Prostate gland (tissue), 2 donors: Measurements from ENCODE around the gene MYBPC3. TPM values are rescaled to one million over a fixed set of nuclear protein-coding genes. Genes with fewer than 3 reads are reported as not detected.

Experiments used
- DNase-seq: peaks from one replicate; pipeline ENCODE4 v3.0.0-alpha.2; 2019; ENCODE audit warnings: low spot score
- H3K27ac ChIP-seq, 2 donors: fragments of 200-600 bp; sonication (generic); 2 replicates each; pipeline ENCODE4 v1.5.1; 2017 to 2019
- H3K27me3 ChIP-seq: fragments of 200-600 bp; sonication (generic); replicated peaks from 2 replicates; pipeline ENCODE4 v1.5.1; 2019; ENCODE audit not compliant: insufficient read depth
- H3K36me3 ChIP-seq, 2 donors: fragments of 200-600 bp; sonication (generic); 1 replicate in 1 of 2; 2 replicates in 1 of 2; pipeline versions ENCODE4 v1.5.1 to v1.8.1; 2017 to 2019
- H3K4me1 ChIP-seq: fragments of 200-600 bp; sonication (generic); replicated peaks from 2 replicates; pipeline ENCODE4 v1.5.1; 2019
- H3K4me3 ChIP-seq, 2 donors: fragments of 200-600 bp; sonication (generic); 2 replicates each; pipeline ENCODE4 v1.5.1; 2017 to 2019
- H3K9me3 ChIP-seq: fragments of 200-600 bp; sonication (generic); 2 replicates; pipeline ENCODE4 v1.5.1; 2017
- POLR2A ChIP-seq: fragments of 450-650 bp; IDR thresholded peaks from one replicate; pipeline ENCODE4 v1.6.1; 2016; ENCODE audit warnings: antibody characterized with exemption, mild to moderate bottlenecking
- POLR2AphosphoS5 ChIP-seq: sonication (generic); formaldehyde crosslinking; IDR thresholded peaks from one replicate; pipeline ENCODE4 v1.6.1; 2017; ENCODE audit warnings: antibody characterized with exemption
- WGBS: methylation state at CpG from one replicate; pipeline ENCODE4 v1.1.5; 2018; 5-methylcytosine and 5-hydroxymethylcytosine counted together
- intact Hi-C: fragments of 100-400 bp; cut with DNase I; formaldehyde crosslinking; loops from one replicate; pipeline ENCODE4 v1.14.2; 2022
- total RNA-seq, 2 donors: library from RNA; depleted of rRNA; stranded (reverse); fragments of >200 nt; gene quantifications; one replicate each; pipeline ENCODE4 v1.1.0, GENCODE V29; 2016
- TF ChIP-seq, protein P1 (sequence below), 4 experiments: fragments of 200-600 bp in 2 of 4; fragments of 450-650 bp in 2 of 4; sonication (generic) in 2 of 4; IDR thresholded peaks; 1 replicate in 3 of 4; 2 replicates in 1 of 4; pipeline ENCODE4 v1.5.1; 2016 to 2019; ENCODE audit warnings: antibody characterized with exemption in 4 of 4, mild to moderate bottlenecking in 2 of 4, moderate library complexity in 2 of 4

Gene MYBPC3
- total RNA-seq: under 1 TPM in 1 of 2 donors, not detected in 1; 0.91 TPM

GRCh38 chr11:47352556-47352955 lies at the start of gene MYBPC3:
TSS of gene MYBPC3 (minus strand) at chr11:47352702. CDS start at chr11:47352647, 55 bp downstream.
- no peaks in the 10 kb centered on the region for H3K27me3 ChIP-seq
- no peak within 1 kb of the TSS for H3K4me3 ChIP-seq
- H3K9me3 ChIP-seq: no peaks in the 10 kb centered on the region
- DNase-seq: no peak
- TF ChIP-seq POLR2AphosphoS5 (no peak), POLR2A (no peak)
- TF ChIP-seq, protein P1, sequence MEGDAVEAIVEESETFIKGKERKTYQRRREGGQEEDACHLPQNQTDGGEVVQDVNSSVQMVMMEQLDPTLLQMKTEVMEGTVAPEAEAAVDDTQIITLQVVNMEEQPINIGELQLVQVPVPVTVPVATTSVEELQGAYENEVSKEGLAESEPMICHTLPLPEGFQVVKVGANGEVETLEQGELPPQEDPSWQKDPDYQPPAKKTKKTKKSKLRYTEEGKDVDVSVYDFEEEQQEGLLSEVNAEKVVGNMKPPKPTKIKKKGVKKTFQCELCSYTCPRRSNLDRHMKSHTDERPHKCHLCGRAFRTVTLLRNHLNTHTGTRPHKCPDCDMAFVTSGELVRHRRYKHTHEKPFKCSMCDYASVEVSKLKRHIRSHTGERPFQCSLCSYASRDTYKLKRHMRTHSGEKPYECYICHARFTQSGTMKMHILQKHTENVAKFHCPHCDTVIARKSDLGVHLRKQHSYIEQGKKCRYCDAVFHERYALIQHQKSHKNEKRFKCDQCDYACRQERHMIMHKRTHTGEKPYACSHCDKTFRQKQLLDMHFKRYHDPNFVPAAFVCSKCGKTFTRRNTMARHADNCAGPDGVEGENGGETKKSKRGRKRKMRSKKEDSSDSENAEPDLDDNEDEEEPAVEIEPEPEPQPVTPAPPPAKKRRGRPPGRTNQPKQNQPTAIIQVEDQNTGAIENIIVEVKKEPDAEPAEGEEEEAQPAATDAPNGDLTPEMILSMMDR (IDR thresholded peaks at IDR 0.05): no peak
- H3K36me3 ChIP-seq: no peaks in the 10 kb centered on the region
- intact Hi-C loops: loop anchor here (5.0 to 10.0 kb wide), 2 partner anchors 175 to 468 kb away; partner anchors contain the start of gene ARFGAP2
- no peaks in the 10 kb centered on the region for H3K4me1 ChIP-seq
- 88% methylated on average over 5 of the region's 5 CpGs for WGBS
- no peak within 1 kb of the TSS for H3K27ac ChIP-seq

- Histone ChIP-seq H3K4me1 (peaks cover 6% of the 10 kb centered on the region), H3K27ac (peak overlapping the region; percentile 79 to 81), H3K9me3 (no peaks in the 10 kb centered on the region), H3K4me3 (peak overlapping the region in 1 of 2 donors; percentile 53), H3K27me3 (no peaks in the 10 kb centered on the region), H3K36me3 (no peaks in the 10 kb centered on the region)
- WGBS: 17% methylated on average over 8 of the region's 8 CpGs
- DNase-seq: no peak
- TF ChIP-seq, protein P1 (IDR thresholded peaks at IDR 0.05): no peak
- intact Hi-C loops: loop anchor here (10.0 kb wide), 1 partner anchor 154 kb away; the partner anchor contains the start of gene CELF1
Measured at GRCh38 chr11:47400768-47401279, 48.3 kb upstream of the MYBPC3 start.

DNA sequence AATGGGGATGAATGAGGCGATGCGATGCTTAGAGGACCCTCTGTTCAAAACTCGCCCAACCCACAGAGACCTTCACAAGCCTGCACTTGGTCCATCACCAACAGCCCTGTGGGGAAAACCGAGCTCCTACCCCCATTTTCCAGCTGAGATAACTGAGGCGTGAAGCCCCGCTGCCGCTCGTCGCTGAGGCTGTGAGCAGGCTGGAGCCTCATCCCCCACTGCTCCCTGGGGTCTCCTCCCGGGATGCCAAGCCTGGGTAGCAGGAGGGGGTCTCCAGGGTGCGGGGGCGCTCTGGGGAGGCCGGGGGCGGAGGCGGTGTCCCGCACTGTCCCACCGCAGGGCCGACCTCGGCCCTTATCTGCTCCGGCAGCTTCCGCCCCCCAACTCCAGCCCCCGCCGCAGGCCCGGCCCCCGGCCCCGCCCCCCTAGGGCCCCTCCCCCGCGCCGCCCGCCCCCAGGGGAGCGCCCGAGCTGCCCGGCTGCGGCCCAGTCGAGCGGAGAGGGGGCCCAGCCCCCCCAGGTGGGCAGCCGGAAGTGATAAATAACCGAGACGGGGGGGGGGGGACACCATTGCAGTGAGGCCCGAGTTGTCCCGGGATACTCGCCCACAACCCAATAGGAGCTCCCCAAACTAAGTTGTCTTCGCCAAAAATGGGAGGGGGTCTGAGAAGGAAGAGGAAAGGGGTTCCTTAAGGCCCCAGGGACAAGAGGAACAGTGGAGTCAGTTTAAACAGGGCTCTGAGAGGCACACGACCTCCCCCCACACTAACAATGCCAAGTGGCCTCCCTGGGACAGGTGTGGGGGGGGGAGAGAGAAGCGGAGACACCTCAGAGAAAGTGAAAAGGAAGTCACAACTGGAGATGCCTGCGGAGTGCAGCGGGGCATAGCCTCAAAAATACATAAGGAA lies 47.6 kb upstream of the MYBPC3 start:
- Histone ChIP-seq H3K27ac (peak overlapping the region; percentile 79 to 81), H3K27me3 (no peaks in the 10 kb centered on the region), H3K4me1 (peaks cover 6% of the 10 kb centered on the region), H3K9me3 (no peaks in the 10 kb centered on the region), H3K36me3 (no peaks in the 10 kb centered on the region), H3K4me3 (peak overlapping the region; percentile 42 to 53)
- WGBS: 5% methylated on average over 21 of the region's 47 CpGs
- no peak for DNase-seq
- no peak for TF ChIP-seq POLR2AphosphoS5
- peak; percentile 36 for TF ChIP-seq POLR2A
- intact Hi-C loops: loop anchor here (10.0 kb wide), 1 partner anchor 155 kb away; the partner anchor contains the start of gene CELF1

DNA sequence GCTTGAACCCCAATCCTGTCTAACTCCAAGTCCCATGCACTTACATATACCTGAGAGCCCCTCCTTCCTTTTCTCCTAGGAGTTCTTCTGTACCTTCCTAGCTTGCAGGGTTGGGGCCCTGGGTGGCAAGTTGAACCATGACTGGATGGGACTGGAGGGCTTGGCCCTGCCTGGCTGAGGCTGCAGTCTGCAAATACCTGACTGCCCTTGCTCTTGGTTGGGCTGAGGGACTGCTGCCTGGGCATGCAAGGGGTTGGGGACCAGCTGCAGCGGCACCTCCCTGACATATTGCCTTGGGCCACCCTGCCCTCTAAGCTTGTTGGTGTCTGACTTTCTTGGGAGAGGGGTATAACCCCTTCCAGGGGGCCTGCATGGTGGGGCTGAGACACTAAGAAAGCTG lies 46.0 kb upstream of the MYBPC3 start:
- no peak for DNase-seq
- intact Hi-C loops: no loop called here
- WGBS: 91% methylated on average over 1 of the region's 1 CpG
- no peak overlapping the region for H3K27ac ChIP-seq
- no peak overlapping the region for H3K4me3 ChIP-seq
- H3K36me3 ChIP-seq: no peaks in the 10 kb centered on the region
- peaks cover 6% of the 10 kb centered on the region for H3K4me1 ChIP-seq
- no peaks in the 10 kb centered on the region for H3K9me3 ChIP-seq
- TF ChIP-seq POLR2AphosphoS5 (no peak), POLR2A (no peak)
- TF ChIP-seq, protein P1 (IDR thresholded peaks at IDR 0.05): no peak
- no peaks in the 10 kb centered on the region for H3K27me3 ChIP-seq

DNA sequence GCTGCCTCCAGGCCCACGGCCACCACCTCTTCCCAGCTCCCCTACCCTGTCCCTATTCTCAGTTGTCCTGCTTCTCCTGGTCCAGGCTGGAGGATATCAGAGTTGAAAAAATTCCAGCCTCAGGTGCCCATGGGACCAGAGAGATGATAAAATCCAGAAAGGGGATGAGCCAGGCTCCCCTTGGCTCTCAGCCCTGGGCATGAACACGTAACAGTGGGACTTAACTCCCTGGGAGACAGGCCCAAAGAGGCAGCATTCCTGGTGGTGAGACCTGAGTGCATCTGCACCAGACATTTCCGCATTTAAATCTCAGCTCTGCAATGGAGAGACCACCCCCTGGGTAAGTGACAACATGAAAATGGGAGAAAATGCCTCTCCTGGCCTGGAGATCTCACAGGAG lies 45.5 kb upstream of the MYBPC3 start:
- Histone ChIP-seq H3K9me3 (no peaks in the 10 kb centered on the region), H3K4me1 (peaks cover 6% of the 10 kb centered on the region), H3K27me3 (no peaks in the 10 kb centered on the region), H3K4me3 (no peak overlapping the region), H3K36me3 (no peaks in the 10 kb centered on the region), H3K27ac (no peak overlapping the region)
- intact Hi-C loops: no loop called here
- TF ChIP-seq POLR2AphosphoS5 (no peak), POLR2A (no peak)
- TF ChIP-seq, protein P1 (IDR thresholded peaks at IDR 0.05): no peak
- WGBS: 75% methylated on average over 3 of the region's 3 CpGs
- no peak for DNase-seq
